GM19351 (cell line): Measurements from ENCODE around the gene GXYLT1.
"Not testable (repeated sequence)": the region's sequence is repeated elsewhere in the genome, so short reads cannot be mapped to it uniquely, and the experiment has no call there.

Source experiments
- ATAC-seq: cut with Tn5 transposase; IDR thresholded peaks from one replicate; pipeline ENCODE4 v1.9.1; 2021; ENCODE audit warnings: mild to moderate bottlenecking, moderate library complexity; ENCODE audit not compliant: unreplicated experiment

GXYLT1 gene

GRCh38 chr12:42145552-42146215 is 1.0 kb upstream of the GXYLT1 start:
- ATAC-seq, result no peak

DNA sequence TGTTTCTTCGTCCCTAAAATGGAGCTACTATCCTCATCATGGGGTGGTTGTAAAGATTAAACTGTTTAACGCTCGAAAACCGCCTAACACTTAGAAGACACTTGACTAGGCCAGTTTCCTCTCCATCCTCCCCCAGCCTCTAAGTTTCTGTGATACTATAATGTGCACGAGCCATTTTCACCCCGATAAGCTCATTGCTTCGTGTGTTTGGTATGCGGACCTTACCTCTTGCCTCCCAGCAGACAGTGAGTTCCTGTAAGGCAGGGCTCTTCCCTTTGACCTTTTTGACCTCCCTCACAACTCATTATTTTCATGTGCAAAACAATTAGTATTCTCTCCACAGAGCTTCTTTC is 499 bp upstream of the GXYLT1 start:
- ATAC-seq, result no peak

DNA sequence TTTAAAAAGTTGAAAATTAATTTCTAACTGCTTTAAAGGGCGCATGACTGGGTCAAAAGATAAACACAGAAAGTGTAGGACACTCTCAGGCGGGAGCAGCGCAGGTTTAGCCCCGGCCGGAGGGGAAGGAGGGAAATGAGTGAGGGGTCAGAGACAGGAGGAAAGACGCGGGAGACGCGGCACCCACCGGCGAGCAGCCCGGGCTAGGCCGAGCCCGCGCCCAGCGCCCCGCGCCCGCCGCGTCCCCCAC is 591 bp downstream of the GXYLT1 start:
- no peak for ATAC-seq

DNA sequence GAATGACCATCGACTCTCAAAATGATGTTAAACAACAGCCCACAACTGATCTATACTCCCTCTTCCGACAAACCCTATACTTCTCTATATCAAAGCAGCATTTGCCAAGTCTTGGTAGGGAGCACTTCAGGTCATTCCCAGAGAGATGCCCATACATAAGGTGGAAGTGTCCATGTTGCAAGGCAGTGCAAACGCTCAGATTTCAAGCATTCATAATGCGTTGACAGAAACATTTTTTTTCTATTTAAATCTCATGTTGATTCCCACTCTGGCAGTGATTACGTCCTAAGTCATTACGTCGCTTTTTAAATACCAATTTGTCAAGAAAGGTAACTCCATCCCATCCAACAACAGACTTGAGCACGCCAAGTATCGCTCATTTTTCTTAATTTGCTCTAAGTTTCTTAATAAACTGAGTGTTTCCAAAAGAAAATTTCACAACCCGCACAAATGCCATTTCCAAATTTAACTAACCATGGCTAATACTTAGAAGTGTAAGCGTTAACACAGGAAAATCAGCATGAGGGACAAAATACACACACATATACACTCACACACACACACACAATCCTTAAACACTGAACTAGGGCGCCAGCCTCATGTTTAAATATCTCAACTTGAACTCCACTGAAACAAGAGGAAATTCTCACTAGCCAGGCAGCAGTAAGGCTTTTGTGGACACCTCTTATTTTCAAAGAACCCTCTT is 1.1 kb downstream of the GXYLT1 start:
- ATAC-seq, result peak; percentile 6

DNA sequence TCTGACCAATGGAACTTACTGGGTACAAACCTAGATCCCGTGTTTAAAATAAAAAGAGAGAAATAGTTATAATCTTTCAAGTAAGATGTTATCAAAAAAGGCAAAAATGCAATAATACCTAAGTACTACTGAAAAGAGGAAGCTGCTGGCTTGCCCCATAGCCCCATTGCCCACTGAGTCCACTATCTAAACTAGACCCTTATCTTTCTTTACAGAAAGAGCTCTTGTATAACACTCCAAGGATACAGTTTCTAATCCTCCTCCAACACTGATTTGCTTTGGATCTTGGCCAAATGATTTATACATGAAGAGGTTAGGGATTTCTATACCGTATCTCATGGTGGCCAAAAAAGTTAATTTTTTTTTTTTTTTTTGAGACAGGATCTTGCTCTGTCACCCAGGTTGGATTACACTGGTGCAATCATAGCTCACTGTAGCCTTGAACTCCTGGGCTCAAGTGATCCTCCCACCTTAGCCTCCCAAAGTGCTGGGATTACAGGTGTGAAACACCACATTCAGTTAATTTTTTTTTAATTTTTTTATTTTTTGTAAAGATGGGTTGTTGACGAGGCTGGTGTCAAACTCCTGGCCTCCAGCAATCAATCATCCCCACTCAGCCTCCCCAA is 2.6 kb downstream of the GXYLT1 start:
- ATAC-seq, result no peak

DNA sequence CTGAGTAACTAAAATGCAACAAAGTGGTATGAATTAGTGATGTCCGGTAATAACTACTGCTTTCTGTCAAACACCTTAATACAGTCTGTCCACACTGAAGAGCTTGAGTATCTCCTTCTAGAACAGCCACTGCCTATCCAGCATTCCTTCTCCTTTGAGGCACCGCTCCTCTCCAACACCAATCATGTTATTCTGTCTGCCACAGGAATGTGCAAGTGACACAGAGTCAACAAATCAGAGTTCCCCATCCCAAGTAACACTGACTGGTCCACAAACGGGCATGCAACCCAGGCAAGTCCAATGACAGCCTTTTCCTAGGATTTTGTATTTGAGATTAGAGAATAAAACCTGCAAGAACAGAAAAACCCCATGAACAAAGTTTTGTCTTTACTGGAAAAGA is 3.8 kb downstream of the GXYLT1 start:
- no peak for ATAC-seq

DNA sequence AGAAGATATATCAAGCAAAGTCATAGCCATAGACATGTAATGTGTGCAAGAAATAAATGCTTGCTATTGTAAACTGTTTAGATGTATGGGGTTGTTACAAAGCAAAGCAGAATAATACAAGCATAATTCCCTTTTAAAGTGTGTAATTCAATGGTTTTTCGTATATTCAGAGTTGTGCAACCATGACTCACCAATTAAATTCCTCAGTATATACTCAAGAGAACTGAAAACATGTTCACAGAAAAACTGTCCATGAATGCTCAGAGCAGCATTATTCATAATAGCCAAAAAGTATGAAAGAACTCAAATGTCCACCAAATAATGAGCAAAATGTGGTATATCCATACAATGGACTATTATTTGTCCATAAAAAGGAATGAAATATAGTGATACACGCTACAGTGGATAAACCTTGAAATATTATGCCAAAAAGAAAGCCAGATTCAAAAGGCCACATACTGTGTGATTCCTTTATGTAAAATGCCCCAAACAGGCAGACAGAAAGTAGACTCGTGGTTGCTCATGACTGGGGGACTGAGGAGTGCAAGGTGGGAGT is 9.3 kb downstream of the GXYLT1 start:
- ATAC-seq, result no peak

DNA sequence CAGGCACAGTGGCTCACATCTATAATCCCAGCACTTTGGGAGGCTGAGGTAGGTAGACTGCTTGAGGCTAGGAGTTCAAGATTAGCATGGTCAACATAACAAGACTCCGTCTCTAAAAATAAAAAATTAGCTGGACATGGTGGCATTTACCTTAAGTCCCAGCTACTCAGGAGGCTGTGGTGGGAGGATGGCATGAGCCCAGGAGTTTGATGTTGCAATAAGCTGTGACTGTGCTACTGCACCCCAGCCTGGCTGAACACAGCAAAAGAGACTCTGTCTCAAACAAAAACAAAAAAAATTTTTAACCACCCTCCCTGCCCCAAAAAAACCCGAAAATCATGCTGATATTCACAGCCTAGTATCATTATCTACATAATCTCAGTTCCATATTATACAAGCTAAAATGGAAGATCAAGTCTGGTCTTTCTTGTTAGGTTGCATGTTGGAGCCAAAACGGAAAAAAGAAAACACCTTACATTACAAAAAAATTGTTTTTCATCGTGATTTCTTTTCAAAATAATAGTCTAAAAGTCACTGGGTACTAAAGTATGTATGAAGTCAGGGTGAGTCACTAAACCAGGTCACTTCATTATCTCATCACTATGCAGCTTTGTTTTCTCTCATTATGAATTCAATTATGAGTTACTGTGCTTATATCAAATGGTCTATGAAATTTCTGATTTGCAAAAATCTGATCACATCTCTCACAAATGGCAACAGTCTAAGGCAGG is 13.8 kb downstream of the GXYLT1 start:
- ATAC-seq, result no peak

DNA sequence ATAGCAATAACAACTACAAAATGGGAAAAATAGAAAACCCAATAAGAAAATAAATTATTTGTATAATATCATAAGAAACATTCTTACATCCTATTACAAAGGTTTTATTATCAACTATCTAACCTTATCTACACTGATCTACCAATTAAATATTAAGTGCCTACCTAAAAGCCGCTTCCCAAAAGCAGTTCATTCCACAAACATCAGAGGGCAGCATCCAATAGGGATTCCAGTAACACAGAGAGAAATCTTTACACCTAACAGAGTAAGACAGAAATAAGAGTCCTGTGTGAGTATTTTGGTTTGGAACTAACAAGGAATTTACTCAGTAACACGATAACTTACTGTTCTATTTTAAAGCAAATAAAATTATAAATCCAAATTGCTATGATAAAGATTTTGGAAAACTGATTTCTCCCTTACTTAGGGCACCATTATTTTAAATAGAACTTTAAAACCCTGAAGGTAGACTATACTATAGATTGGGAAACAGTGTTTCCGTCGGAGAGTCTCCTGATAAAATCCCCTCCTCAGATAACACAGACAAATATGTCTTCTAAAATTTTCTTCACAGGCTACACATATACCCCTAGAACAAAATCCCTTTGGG is 15.0 kb downstream of the GXYLT1 start:
- no peak for ATAC-seq

GRCh38 chr12:42128888-42129287 is 15.8 kb downstream of the GXYLT1 start:
- ATAC-seq, result no peak

- no peak for ATAC-seq
Observed at GRCh38 chr12:42128327-42128726, 16.3 kb downstream of the GXYLT1 start.

DNA sequence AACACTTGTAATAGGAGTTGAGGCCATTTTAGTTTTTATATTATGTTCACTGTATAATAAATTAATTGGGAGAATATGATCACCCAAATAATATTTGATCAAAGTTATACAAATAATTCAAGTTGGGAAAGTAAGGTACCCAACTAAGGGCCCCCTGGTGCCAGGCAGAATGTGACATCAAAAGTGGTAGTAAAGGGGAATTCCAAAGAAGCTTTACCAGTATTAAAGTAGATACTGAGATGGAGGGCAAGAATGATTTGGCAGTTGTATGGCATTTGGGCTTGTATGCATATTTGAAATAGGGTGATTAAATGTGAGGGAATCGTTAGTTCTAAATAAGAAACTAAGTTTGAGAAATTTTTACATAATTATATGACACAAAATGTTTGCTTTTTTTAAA is 17.7 kb downstream of the GXYLT1 start:
- ATAC-seq, result no peak

DNA sequence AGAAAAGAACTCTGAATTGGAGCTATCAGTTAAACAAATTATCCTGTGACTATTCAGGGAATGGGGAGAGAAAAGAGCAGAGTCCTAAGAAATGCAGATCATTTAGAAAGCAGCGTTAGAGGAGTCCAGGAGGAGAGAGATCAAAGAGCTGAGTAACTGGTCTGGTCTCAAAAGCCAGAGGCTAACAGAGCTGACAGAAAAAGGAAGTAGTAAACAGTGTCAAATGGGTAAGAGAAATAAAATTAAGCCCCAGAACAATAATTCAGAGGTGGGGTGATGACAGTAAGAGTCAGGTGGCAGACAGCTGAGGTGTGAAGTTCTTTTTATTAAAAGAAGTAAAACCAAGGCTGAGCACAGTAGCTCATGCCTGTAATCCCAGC is 19.3 kb downstream of the GXYLT1 start:
- ATAC-seq, result no peak

GRCh38 chr12:42124764-42125387 is 19.8 kb downstream of the GXYLT1 start:
- no peak for ATAC-seq

GRCh38 chr12:42119085-42119633 is 25.5 kb downstream of the GXYLT1 start:
- ATAC-seq, result no peak

DNA sequence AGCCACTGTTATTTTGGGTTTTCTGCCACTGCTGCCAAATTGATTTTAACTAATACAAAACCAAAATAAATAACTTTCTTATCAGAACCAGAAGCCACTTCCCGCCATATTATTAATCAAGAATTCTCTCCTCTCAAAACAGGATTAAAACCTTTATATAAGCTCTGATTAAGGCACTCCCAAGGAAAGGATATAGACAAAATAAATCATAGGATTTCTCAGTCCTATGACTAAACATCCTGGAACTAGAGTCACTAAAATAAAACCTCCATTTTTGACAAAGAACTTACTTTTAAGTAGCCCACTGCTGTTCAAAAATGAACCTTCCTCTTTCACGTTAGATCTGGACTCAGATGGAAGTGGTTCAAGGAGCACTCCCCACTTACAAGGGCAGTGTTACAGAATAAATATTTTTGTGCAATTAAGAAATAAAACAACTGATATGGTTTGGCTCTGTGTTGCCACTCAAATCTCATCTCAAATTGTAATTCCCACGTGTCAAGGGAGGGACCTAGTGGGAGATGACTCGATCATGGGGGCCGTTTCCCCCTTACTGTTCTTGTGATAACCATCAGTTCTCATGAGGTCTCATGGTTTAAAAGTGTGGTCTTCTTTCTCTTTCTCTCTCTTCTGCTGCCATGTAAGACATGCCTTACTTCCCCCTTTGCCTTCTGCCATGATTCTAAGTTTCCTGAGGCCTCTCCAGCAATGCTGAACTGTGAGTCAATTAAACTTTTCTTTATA is 26.4 kb downstream of the GXYLT1 start:
- ATAC-seq, result no peak

- no peak for ATAC-seq
Observed at GRCh38 chr12:42109031-42109430, 35.6 kb downstream of the GXYLT1 start.

GRCh38 chr12:42106791-42107190 is 37.9 kb downstream of the GXYLT1 start:
- ATAC-seq, result not testable (repeated sequence)

DNA sequence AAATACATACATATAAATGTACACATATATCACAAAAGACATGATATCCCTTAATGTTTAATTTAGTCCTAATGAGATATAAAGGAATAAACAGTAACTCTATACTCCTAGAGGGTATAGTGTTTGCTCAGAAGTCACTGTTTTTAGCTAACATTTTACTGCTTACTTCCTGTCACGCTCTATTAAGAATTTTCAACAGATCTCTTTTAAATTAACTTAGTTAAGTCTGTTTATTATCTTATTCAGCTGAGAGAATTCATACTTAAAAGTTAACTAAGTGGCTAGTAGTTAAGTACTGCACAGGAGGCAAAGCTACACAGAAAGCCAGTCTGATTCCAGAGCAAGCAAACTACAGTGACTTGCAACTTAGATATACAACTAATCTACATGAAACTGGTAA is 39.9 kb downstream of the GXYLT1 start:
- ATAC-seq, result no peak

GRCh38 chr12:42104087-42104486 is 40.6 kb downstream of the GXYLT1 start:
- ATAC-seq, result no peak
